H9 (cell line): ENCODE measurements around the gene VSTM4. TPM values are rescaled to one million over a fixed set of nuclear protein-coding genes. Genes with fewer than 3 reads are reported as not detected.

Source experiments
- DNase-seq: peaks from one replicate; pipeline ENCODE4 v3.0.0-alpha.2; 2017
- H2AFZ ChIP-seq: one replicate; pipeline ENCODE4 v1.6.1; 2013; ENCODE audit warnings: mild to moderate bottlenecking, low read length, control low read depth, moderate library complexity
- H2AK5ac ChIP-seq: 2 replicates; pipeline ENCODE4 v1.6.1; 2013; ENCODE audit warnings: low read length, control low read depth, mixed read lengths; ENCODE audit not compliant: insufficient read length
- H2BK120ac ChIP-seq: one replicate; pipeline ENCODE4 v1.6.1; 2013; ENCODE audit warnings: low read depth, mild to moderate bottlenecking, low read length, control low read depth, inconsistent platforms; ENCODE audit not compliant: poor library complexity, severe bottlenecking
- H2BK12ac ChIP-seq: 2 replicates; pipeline ENCODE4 v1.6.1; 2013; ENCODE audit warnings: low read length, control low read depth, mixed read lengths, low read depth; ENCODE audit not compliant: insufficient read length
- H2BK15ac ChIP-seq: 2 replicates; pipeline ENCODE4 v1.6.1; 2013; ENCODE audit warnings: low read depth, low read length, control low read depth
- H2BK20ac ChIP-seq: one replicate; pipeline ENCODE4 v1.6.1; 2013; ENCODE audit warnings: low read depth, mild to moderate bottlenecking, low read length, control low read depth, inconsistent platforms; ENCODE audit not compliant: poor library complexity, severe bottlenecking
- H2BK5ac ChIP-seq: 2 replicates; pipeline ENCODE4 v1.6.1; 2013; ENCODE audit warnings: low read length, control low read depth, mixed read lengths; ENCODE audit not compliant: insufficient read length
- H3K14ac ChIP-seq: 2 replicates; pipeline ENCODE4 v1.6.1; 2013; ENCODE audit warnings: low read length, control low read depth; ENCODE audit not compliant: insufficient read depth
- H3K18ac ChIP-seq: 2 replicates; pipeline ENCODE4 v1.6.1; 2013; ENCODE audit warnings: low read depth, mild to moderate bottlenecking, mixed read lengths, low read length, control low read depth; ENCODE audit not compliant: insufficient read length
- H3K23ac ChIP-seq: 2 replicates; pipeline ENCODE4 v1.6.1; 2013; ENCODE audit warnings: low read length, control low read depth, mixed read lengths, low read depth; ENCODE audit not compliant: insufficient read length
- H3K23me2 ChIP-seq: 2 replicates; pipeline ENCODE4 v1.6.1; 2013; ENCODE audit warnings: low read depth, mild to moderate bottlenecking, mixed read lengths, low read length, control low read depth; ENCODE audit not compliant: insufficient read length, poor library complexity, severe bottlenecking
- H3K27ac ChIP-seq: 2 replicates; pipeline ENCODE4 v1.5.1; 2013; ENCODE audit warnings: low read length, control low read depth, mixed read lengths, low read depth; ENCODE audit not compliant: insufficient read length
- H3K27me3 ChIP-seq: 2 replicates; pipeline ENCODE4 v1.6.1; 2013; ENCODE audit warnings: low read length, control low read depth, inconsistent platforms; ENCODE audit not compliant: insufficient read depth
- H3K4ac ChIP-seq: 2 replicates; pipeline ENCODE4 v1.6.1; 2013; ENCODE audit warnings: low read depth, mild to moderate bottlenecking, control low read depth, inconsistent platforms, low read length, moderate library complexity
- H3K4me1 ChIP-seq: 2 replicates; pipeline ENCODE4 v1.6.1; 2013; ENCODE audit warnings: low read length, control low read depth, inconsistent platforms; ENCODE audit not compliant: insufficient read depth
- H3K4me2 ChIP-seq: 2 replicates; pipeline ENCODE4 v1.6.1; 2013; ENCODE audit warnings: low read length, control low read depth, mixed read lengths; ENCODE audit not compliant: insufficient read length, insufficient read depth
- H3K56ac ChIP-seq: 2 replicates; pipeline ENCODE4 v1.6.1; 2013; ENCODE audit warnings: low read depth, mild to moderate bottlenecking, mixed read lengths, low read length, control low read depth; ENCODE audit not compliant: insufficient read length
- H3K79me1 ChIP-seq: 2 replicates; pipeline ENCODE4 v1.6.1; 2013; ENCODE audit warnings: low read depth, mild to moderate bottlenecking, moderate library complexity, low read length, control low read depth, inconsistent platforms; ENCODE audit not compliant: insufficient read depth, poor library complexity, severe bottlenecking
- H3K79me2 ChIP-seq: 2 replicates; pipeline ENCODE4 v1.6.1; 2013; ENCODE audit warnings: low read length, control low read depth, inconsistent platforms; ENCODE audit not compliant: insufficient read depth
- H3K9ac ChIP-seq: 2 replicates; pipeline ENCODE4 v1.6.1; 2013; ENCODE audit warnings: low read length, control low read depth, mixed read lengths; ENCODE audit not compliant: insufficient read length; ENCODE audit errors: extremely low read depth
- H3K9me3 ChIP-seq: one replicate; pipeline ENCODE4 v1.6.1; 2013; ENCODE audit warnings: low read depth, low read length, inconsistent platforms; ENCODE audit not compliant: control insufficient read depth
- H3T11ph ChIP-seq: one replicate; pipeline ENCODE4 v1.6.1; 2013; ENCODE audit warnings: mild to moderate bottlenecking, low read length, control low read depth, inconsistent platforms
- H4K20me1 ChIP-seq: one replicate; pipeline ENCODE4 v1.6.1; 2013; ENCODE audit not compliant: control insufficient read depth, insufficient read length, insufficient read depth
- H4K5ac ChIP-seq: 2 replicates; pipeline ENCODE4 v1.6.1; 2013; ENCODE audit warnings: low read depth, mild to moderate bottlenecking, mixed read lengths, low read length, control low read depth; ENCODE audit not compliant: insufficient read length
- H4K8ac ChIP-seq: replicated peaks from 2 replicates; pipeline ENCODE4 v1.6.1; 2013; ENCODE audit warnings: low read length, control low read depth, mixed read lengths, low read depth; ENCODE audit not compliant: insufficient read length
- H4K91ac ChIP-seq: 2 replicates; pipeline ENCODE4 v1.6.1; 2013; ENCODE audit warnings: low read depth, mild to moderate bottlenecking, moderate library complexity, mixed read lengths, low read length, control low read depth; ENCODE audit not compliant: insufficient read length
- H3K27ac Mint-ChIP-seq, 3 experiments: 2 replicates in 2 of 3; 3 replicates in 1 of 3; pipeline ENCODE4 v1.8.0; 2020 to 2021; ENCODE audit warnings: mixed read lengths in 3 of 3, mild to moderate bottlenecking in 1 of 3, moderate library complexity in 1 of 3
- H3K27me3 Mint-ChIP-seq: 2 replicates; pipeline ENCODE4 v1.8.0; 2021; ENCODE audit warnings: low read depth, mild to moderate bottlenecking, moderate library complexity, mixed read lengths
- H3K36me3 Mint-ChIP-seq, 3 experiments: 2 replicates in 2 of 3; 3 replicates in 1 of 3; pipeline ENCODE4 v1.8.0; 2020 to 2021; ENCODE audit warnings: low read depth in 3 of 3, mixed read lengths in 3 of 3; ENCODE audit not compliant: insufficient read depth in 1 of 3
- H3K4me1 Mint-ChIP-seq, 2 experiments: 2 replicates each; pipeline ENCODE4 v1.8.0; 2020; ENCODE audit warnings: mixed read lengths in 2 of 2
- H3K4me3 Mint-ChIP-seq, 2 experiments: 2 replicates in 1 of 2; 3 replicates in 1 of 2; pipeline ENCODE4 v1.8.0; 2020 to 2021; ENCODE audit warnings: mild to moderate bottlenecking in 2 of 2, mixed read lengths in 2 of 2, moderate library complexity in 1 of 2
- H3K9me3 Mint-ChIP-seq, 2 experiments: 2 replicates in 1 of 2; 3 replicates in 1 of 2; pipeline ENCODE4 v1.8.0; 2020; ENCODE audit warnings: mild to moderate bottlenecking in 2 of 2, mixed read lengths in 2 of 2, moderate library complexity in 1 of 2
- WGBS: extraction: QIAGEN DNeasy Blood & Tissue Kit; methylation state at CpG from one replicate; pipeline ENCODE4 v1.1.7; 2013; ENCODE audit warnings: missing lambda C conversion rate, low lambda C conversion rate, mixed read lengths; ENCODE audit not compliant: insufficient read length; ENCODE audit errors: extremely low coverage; 5-methylcytosine and 5-hydroxymethylcytosine counted together
- total RNA-seq: library from RNA; stranded (reverse); gene quantifications from 2 replicates; pipeline ENCODE4 v1.2.1, GENCODE V29; 2021
- TF ChIP-seq, protein P1 (sequence below): fragments of 200-600 bp; sonication (generic); conservative IDR thresholded peaks from 3 replicates; pipeline ENCODE4 v1.8.0; 2021; ENCODE audit warnings: antibody characterized with exemption, mild to moderate bottlenecking

The VSTM4 gene
- total RNA-seq, 1 experiment from 2014 or later = 0.44 TPM

DNA sequence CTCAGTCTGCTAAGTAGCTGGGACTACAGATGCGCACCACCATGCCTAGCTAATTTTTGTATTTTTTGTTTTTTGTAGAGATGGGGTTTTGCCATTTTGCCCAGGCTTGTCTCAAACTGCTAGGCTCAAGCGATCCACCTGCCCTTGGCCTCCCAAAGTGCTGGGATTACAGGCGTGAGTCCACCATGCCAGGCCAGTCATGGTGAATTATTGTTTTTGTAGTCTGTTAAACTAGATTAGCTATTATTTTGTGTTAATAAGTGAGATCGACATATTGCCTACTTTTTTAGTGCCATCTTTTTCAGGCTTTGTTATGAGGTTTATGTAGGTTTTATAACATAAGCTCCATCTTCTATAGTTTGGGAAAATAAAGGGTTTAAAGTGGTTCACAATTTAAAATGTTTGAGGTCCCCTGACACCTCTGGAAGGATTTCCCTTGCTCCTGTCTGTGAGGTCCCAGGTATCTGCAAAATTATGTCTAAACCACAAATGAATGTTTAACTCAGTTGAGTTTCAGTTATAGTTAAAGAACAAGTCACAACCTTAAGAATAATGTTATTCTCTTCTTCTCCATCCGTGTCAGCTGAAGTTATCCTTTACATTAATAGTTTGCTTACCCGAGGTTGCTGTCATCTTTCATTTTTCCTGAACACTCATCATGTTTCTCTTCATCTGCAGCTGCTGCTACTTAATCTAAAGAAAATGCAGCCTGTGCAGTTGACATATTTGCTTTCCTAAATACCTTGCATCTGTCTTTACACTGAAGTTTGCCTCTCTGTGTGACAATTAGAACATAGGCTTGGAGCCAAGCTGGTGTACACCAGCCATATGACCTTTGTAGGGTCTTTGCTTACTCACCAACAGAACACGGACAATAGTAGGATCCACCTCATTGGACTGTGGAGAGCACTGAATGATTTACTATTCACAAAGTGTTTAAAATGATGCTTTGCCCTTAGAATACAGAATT is 8.9 kb upstream of the VSTM4 start:
- no peak overlapping the region for H3K18ac ChIP-seq
- H4K20me1 ChIP-seq = no peaks in the 10 kb centered on the region
- no peak overlapping the region for H3K23ac ChIP-seq
- peaks cover 11% of the 10 kb centered on the region for H3K27me3 Mint-ChIP-seq
- H2BK12ac ChIP-seq = no peak overlapping the region
- H3K79me2 ChIP-seq = no peaks in the 10 kb centered on the region
- no peak overlapping the region for H2BK15ac ChIP-seq
- no peaks in the 10 kb centered on the region for H3K27me3 ChIP-seq
- no peak overlapping the region for H2AFZ ChIP-seq
- H3K79me1 ChIP-seq = no peaks in the 10 kb centered on the region
- H2BK120ac ChIP-seq = no peak overlapping the region
- H3K27ac ChIP-seq = no peak overlapping the region
- no peak overlapping the region for H2BK20ac ChIP-seq
- H3K9me3 ChIP-seq = no peaks in the 10 kb centered on the region
- H3K14ac ChIP-seq = no peak overlapping the region
- H2AK5ac ChIP-seq = no peak overlapping the region
- DNase-seq = no peak
- TF ChIP-seq, protein P1, sequence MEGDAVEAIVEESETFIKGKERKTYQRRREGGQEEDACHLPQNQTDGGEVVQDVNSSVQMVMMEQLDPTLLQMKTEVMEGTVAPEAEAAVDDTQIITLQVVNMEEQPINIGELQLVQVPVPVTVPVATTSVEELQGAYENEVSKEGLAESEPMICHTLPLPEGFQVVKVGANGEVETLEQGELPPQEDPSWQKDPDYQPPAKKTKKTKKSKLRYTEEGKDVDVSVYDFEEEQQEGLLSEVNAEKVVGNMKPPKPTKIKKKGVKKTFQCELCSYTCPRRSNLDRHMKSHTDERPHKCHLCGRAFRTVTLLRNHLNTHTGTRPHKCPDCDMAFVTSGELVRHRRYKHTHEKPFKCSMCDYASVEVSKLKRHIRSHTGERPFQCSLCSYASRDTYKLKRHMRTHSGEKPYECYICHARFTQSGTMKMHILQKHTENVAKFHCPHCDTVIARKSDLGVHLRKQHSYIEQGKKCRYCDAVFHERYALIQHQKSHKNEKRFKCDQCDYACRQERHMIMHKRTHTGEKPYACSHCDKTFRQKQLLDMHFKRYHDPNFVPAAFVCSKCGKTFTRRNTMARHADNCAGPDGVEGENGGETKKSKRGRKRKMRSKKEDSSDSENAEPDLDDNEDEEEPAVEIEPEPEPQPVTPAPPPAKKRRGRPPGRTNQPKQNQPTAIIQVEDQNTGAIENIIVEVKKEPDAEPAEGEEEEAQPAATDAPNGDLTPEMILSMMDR = no peak
- H4K5ac ChIP-seq = no peak overlapping the region
- H3K4me1 ChIP-seq = no peaks in the 10 kb centered on the region
- H3K36me3 Mint-ChIP-seq = no peaks in the 10 kb centered on the region
- peaks cover 0 to 2% of the 10 kb centered on the region in 2 experiments; a peak in 2 of 5 replicates for H3K9me3 Mint-ChIP-seq
- no peaks in the 10 kb centered on the region for H3K23me2 ChIP-seq
- H3K4me2 ChIP-seq = no peak overlapping the region
- H4K91ac ChIP-seq = no peak overlapping the region
- H3K9ac ChIP-seq = no peak overlapping the region
- no peak overlapping the region for H3K27ac Mint-ChIP-seq
- H2BK5ac ChIP-seq = no peak overlapping the region
- no peak overlapping the region for H3K4ac ChIP-seq
- no peak overlapping the region for H3K56ac ChIP-seq
- H3T11ph ChIP-seq = no peak overlapping the region
- no peak overlapping the region for H4K8ac ChIP-seq
- H3K4me3 Mint-ChIP-seq = no peak overlapping the region
- H3K4me1 Mint-ChIP-seq = peaks cover 0 to 2% of the 10 kb centered on the region in 2 experiments; a peak in 1 of 4 replicates
- WGBS = no CpG with 5 or more reads among the region's 7 CpGs
